ENCODE results near the gene RAB29. TPM values are rescaled to one million over a fixed set of nuclear protein-coding genes. Genes with fewer than 3 reads are reported as not detected.

RAB29 gene
- total RNA-seq, 1 donor from 2014 or later, result 13.6 TPM

- TF ChIP-seq CTCF (conservative IDR thresholded peaks at IDR 0.05), result no peak
- H3K4me1 Mint-ChIP-seq (ENCODE audit: unreplicated experiment), result peaks cover 13% of the 10 kb centered on the region
- H3K27ac Mint-ChIP-seq, result peak overlapping the region; percentile 89
- H3K27me3 Mint-ChIP-seq, result peaks cover 40% of the 10 kb centered on the region
- no peaks in the 10 kb centered on the region for H3K36me3 Mint-ChIP-seq
- no peak for DNase-seq (ENCODE audit: extremely low spot score, unreplicated experiment)
- H3K4me3 Mint-ChIP-seq, result peak overlapping the region; percentile 76
- H3K9me3 Mint-ChIP-seq, result no peaks in the 10 kb centered on the region
Observed at GRCh38 chr1:205770618-205771017, 4.7 kb downstream of the RAB29 start.

- Mint-ChIP-seq H3K9me3 (no peaks in the 10 kb centered on the region), H3K4me1 (ENCODE audit: unreplicated experiment) (peaks cover 9% of the 10 kb centered on the region), H3K27ac (peak overlapping the region; percentile 89), H3K27me3 (peaks cover 34% of the 10 kb centered on the region), H3K36me3 (no peaks in the 10 kb centered on the region), H3K4me3 (no peak overlapping the region)
- no peak for DNase-seq (ENCODE audit: extremely low spot score, unreplicated experiment)
- TF ChIP-seq CTCF (conservative IDR thresholded peaks at IDR 0.05), result no peak
Observed at GRCh38 chr1:205769641-205770365, 5.5 kb downstream of the RAB29 start.

- no peak overlapping the region for H3K4me3 Mint-ChIP-seq
- no peak for TF ChIP-seq CTCF (conservative IDR thresholded peaks at IDR 0.05)
- H3K4me1 Mint-ChIP-seq (ENCODE audit: unreplicated experiment), result no peaks in the 10 kb centered on the region
- H3K27me3 Mint-ChIP-seq, result peaks cover 11% of the 10 kb centered on the region
- H3K36me3 Mint-ChIP-seq, result no peaks in the 10 kb centered on the region
- no peaks in the 10 kb centered on the region for H3K9me3 Mint-ChIP-seq
- no peak overlapping the region for H3K27ac Mint-ChIP-seq
- no peak for DNase-seq (ENCODE audit: extremely low spot score, unreplicated experiment)
Observed at GRCh38 chr1:205767248-205767647, 8.0 kb downstream of the RAB29 start.

GRCh38 chr1:205766570-205766969 lies 8.7 kb downstream of the RAB29 start:
- no peak for DNase-seq (ENCODE audit: extremely low spot score, unreplicated experiment)
- peak overlapping the region; percentile 29 for H3K27ac Mint-ChIP-seq
- H3K4me3 Mint-ChIP-seq, result no peak overlapping the region
- no peak for TF ChIP-seq CTCF (conservative IDR thresholded peaks at IDR 0.05)
- H3K36me3 Mint-ChIP-seq, result no peaks in the 10 kb centered on the region
- H3K4me1 Mint-ChIP-seq (ENCODE audit: unreplicated experiment), result no peaks in the 10 kb centered on the region
- H3K9me3 Mint-ChIP-seq, result no peaks in the 10 kb centered on the region
- peaks cover 7% of the 10 kb centered on the region for H3K27me3 Mint-ChIP-seq

GRCh38 chr1:205766038-205766437 lies 9.2 kb downstream of the RAB29 start:
- Mint-ChIP-seq H3K36me3 (no peaks in the 10 kb centered on the region), H3K27ac (peak overlapping the region; percentile 29), H3K4me1 (ENCODE audit: unreplicated experiment) (no peaks in the 10 kb centered on the region), H3K27me3 (peaks cover 3% of the 10 kb centered on the region), H3K9me3 (no peaks in the 10 kb centered on the region), H3K4me3 (no peak overlapping the region)
- DNase-seq (ENCODE audit: extremely low spot score, unreplicated experiment), result no peak
- no peak for TF ChIP-seq CTCF (conservative IDR thresholded peaks at IDR 0.05)

Measured in type B pancreatic cell (in vitro differentiated cells).